Measurements from ENCODE around the gene CSTB. TPM values are rescaled to one million over a fixed set of nuclear protein-coding genes. Genes with fewer than 3 reads are reported as not detected.

Gene CSTB
- total RNA-seq, 2 experiments from 2014 or later: 33.6 to 35.1 TPM

DNA sequence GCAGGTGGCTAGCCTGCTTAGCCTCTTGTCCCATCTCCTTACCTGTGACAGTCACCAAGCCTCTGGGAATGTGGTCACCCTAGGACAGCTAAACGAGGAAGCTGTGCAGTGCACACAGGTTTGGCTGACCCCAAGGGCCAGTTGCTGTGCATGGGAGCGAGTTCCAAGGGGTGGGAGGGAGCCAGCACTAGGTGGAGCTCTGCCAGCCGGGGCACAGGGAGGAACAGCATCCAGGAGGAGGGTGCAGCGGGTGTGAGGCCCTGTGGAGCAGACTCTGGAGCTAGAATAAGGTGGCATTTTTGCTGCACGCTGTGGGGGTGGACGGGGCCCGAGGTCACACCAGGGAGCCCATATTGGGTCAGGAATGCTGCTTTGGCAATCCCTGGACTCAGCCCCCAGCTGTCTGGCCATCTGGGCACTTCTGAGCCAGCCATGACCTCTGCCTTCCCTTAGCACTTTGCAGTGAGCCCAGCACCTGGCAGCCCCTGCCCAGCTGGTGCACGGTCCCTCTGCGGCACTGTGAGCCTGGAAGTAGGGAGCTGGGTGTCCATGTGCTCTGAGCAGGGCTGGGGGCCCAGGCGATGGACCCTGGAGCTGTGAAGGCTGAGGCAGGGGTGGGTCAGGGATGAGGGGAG, 48.5 kb downstream of the CSTB start:
- peaks cover 42% of the 10 kb centered on the region for H3K4me1 Mint-ChIP-seq
- peak overlapping the region; percentile 87 for H3K27ac Mint-ChIP-seq
- H3K36me3 Mint-ChIP-seq: peaks cover 18% of the 10 kb centered on the region
- no peak for DNase-seq
- peak overlapping the region; percentile 82 for H3K4me3 Mint-ChIP-seq
- H3K9me3 Mint-ChIP-seq: no peaks in the 10 kb centered on the region
- H3K27me3 Mint-ChIP-seq: no peaks in the 10 kb centered on the region

DNA sequence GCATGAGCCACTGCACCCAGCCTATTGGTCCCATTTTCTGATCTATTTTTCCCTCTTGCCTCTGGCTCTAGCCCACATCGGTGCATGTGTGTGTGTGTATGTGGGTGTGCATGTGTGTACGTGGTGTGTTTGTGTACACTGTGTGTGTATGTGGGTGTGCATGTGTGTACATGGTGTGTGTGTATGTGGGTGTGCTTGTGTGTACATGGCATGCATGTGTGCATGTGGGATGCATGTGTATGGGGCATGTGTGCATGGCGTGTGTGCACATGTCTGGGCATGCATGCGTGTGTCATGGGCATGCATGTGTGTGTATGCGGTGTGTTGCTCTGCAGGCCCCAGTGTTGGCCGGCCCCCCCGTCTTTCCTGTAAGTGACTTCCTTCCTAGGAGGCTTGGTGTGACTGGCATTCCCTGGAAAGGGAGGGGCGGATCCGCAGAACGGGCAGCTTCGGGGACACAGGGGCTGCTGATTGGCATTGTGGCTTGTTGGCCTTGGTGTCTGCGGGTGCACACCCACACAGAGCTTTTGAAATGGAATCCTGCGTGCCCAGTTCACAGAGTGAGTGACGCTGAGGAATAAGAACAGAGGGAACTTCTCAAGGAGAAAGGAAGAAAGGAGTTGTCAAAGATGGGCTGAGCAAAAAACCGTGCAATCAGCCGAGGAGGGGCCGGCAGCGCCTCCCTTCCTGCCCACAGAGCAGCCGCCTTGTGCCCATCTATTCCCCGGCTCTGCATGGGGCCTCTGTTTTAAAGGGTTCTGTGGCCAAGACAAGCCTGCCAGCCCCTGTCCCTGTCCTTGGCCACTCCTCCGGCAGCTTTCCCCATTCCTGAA, 49.2 kb downstream of the CSTB start:
- H3K4me1 Mint-ChIP-seq: peaks cover 45% of the 10 kb centered on the region

More for the DNA sequence above, 49.2 kb downstream of the CSTB start:
- Mint-ChIP-seq H3K27ac (no peak overlapping the region), H3K36me3 (peaks cover 18% of the 10 kb centered on the region), H3K4me3 (no peak overlapping the region), H3K9me3 (no peaks in the 10 kb centered on the region), H3K27me3 (no peaks in the 10 kb centered on the region)
- no peak for DNase-seq

Other genes starting within 250 kb of the CSTB start
- 1 to 10 TPM in 1 of 2 experiments, under 1 TPM in 1; 0.68 to 1.2 TPM for gene HSF2BP, start 116.8 kb downstream of the CSTB start, total RNA-seq
- 100 to 1,000 TPM; 105 to 108 TPM for gene RRP1B, start 116.7 kb downstream of the CSTB start, total RNA-seq
- 100 to 1,000 TPM; 111 to 113 TPM for gene PDXK, start 57.2 kb downstream of the CSTB start, total RNA-seq
- 10 to 100 TPM; 89.4 to 90.7 TPM for gene RRP1, start 13.3 kb upstream of the CSTB start, total RNA-seq
- gene AGPAT3, start 88.9 kb upstream of the CSTB start, total RNA-seq: 10 to 100 TPM; 61.2 to 66.0 TPM
- 10 to 100 TPM; 42.4 to 44.4 TPM for gene TRAPPC10, start 236.0 kb upstream of the CSTB start, total RNA-seq